Measurements from ENCODE around the gene ALDH7A1.

DNA sequence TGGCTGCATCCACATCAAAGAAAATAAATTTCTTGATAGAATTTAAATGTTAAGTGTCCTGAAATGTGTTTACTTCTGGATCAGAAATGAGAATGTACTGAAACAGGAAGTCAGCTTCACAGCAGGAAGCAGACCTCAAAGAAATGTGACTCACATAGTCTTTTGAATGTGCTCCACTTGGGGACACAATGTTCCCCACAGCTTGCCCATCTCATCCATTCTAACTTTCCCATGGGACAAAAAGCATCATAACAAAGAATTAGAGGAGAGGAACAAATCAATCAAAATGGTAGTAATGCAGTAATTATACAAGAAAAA lies 86.1 kb downstream of the ALDH7A1 start:
- TF ChIP-seq, protein P1, sequence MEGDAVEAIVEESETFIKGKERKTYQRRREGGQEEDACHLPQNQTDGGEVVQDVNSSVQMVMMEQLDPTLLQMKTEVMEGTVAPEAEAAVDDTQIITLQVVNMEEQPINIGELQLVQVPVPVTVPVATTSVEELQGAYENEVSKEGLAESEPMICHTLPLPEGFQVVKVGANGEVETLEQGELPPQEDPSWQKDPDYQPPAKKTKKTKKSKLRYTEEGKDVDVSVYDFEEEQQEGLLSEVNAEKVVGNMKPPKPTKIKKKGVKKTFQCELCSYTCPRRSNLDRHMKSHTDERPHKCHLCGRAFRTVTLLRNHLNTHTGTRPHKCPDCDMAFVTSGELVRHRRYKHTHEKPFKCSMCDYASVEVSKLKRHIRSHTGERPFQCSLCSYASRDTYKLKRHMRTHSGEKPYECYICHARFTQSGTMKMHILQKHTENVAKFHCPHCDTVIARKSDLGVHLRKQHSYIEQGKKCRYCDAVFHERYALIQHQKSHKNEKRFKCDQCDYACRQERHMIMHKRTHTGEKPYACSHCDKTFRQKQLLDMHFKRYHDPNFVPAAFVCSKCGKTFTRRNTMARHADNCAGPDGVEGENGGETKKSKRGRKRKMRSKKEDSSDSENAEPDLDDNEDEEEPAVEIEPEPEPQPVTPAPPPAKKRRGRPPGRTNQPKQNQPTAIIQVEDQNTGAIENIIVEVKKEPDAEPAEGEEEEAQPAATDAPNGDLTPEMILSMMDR (IDR thresholded peaks at IDR 0.05) = no peak
- no peak for TF ChIP-seq EZH2phosphoT487 (IDR thresholded peaks at IDR 0.05)

Data from neural progenitor cell (in vitro differentiated cells).